Common myeloid progenitor, CD34-positive (primary cell): ENCODE results near the gene MGAM2.
"Not testable (repeated sequence)": the region's sequence is repeated elsewhere in the genome, so short reads cannot be mapped to it uniquely, and the experiment has no call there.

ENCODE experiments used
- CTCF ChIA-PET: fragments of 350-600 bp; sonication (Branson Sonifier 250); formaldehyde crosslinking; loops from one replicate; lab custom pipeline; 2021; ENCODE audit warnings: antibody characterized with exemption; lab: Charles Lee
- POLR2A ChIA-PET: fragments of 350-600 bp; sonication (Branson Sonifier 250); formaldehyde crosslinking; loops from one replicate; lab custom pipeline; 2021; ENCODE audit warnings: antibody characterized with exemption; lab: Charles Lee
- DNase-seq, 3 donors: peaks; one replicate each; pipeline versions ENCODE4 v3.0.0 to v3.0.0-alpha.2; 2013
- H3K27ac ChIP-seq, 2 experiments: 1 replicate in 1 of 2; 2 replicates in 1 of 2; pipeline ENCODE4 v1.7.0; 2013; ENCODE audit warnings: inconsistent platforms in 2 of 2, low read length in 2 of 2, mild to moderate bottlenecking in 2 of 2, low read depth in 1 of 2, moderate library complexity in 1 of 2; ENCODE audit not compliant: severe bottlenecking in 2 of 2, insufficient read depth in 1 of 2, poor library complexity in 1 of 2
- H3K27me3 ChIP-seq, 5 experiments: replicated peaks in 2 of 5; 1 replicate in 3 of 5; 2 replicates in 2 of 5; pipeline versions ENCODE4 v1.6.1 to v1.7.0; 2013; ENCODE audit warnings: low read length in 4 of 5, mild to moderate bottlenecking in 2 of 5, moderate library complexity in 2 of 5, inconsistent platforms in 1 of 5; ENCODE audit not compliant: insufficient read depth in 5 of 5, control insufficient read depth in 4 of 5
- H3K36me3 ChIP-seq, 4 experiments: 1 replicate in 2 of 4; 2 replicates in 2 of 4; pipeline versions ENCODE4 v1.6.1 to v1.7.0; 2013; ENCODE audit warnings: low read length in 3 of 4, control low read depth in 1 of 4, mild to moderate bottlenecking in 1 of 4; ENCODE audit not compliant: control insufficient read depth in 4 of 4, insufficient read depth in 4 of 4
- H3K4me1 ChIP-seq, 4 experiments: 1 replicate in 3 of 4; 2 replicates in 1 of 4; pipeline versions ENCODE4 v1.6.1 to v1.7.1; 2013; ENCODE audit warnings: low read length in 3 of 4, mild to moderate bottlenecking in 3 of 4, control low read depth in 1 of 4, inconsistent platforms in 1 of 4, moderate library complexity in 1 of 4; ENCODE audit not compliant: control insufficient read depth in 4 of 4, insufficient read depth in 4 of 4; ENCODE audit errors: control extremely low read depth in 1 of 4
- H3K4me3 ChIP-seq, 7 experiments: 1 replicate in 4 of 7; 2 replicates in 3 of 7; pipeline versions ENCODE4 v1.5.1 to v1.7.0; 2013; ENCODE audit warnings: mild to moderate bottlenecking in 7 of 7, low read length in 6 of 7, moderate library complexity in 6 of 7, inconsistent platforms in 2 of 7, low read depth in 2 of 7, control low read depth in 1 of 7; ENCODE audit not compliant: insufficient read depth in 4 of 7, control insufficient read depth in 1 of 7; ENCODE audit errors: extremely low read depth in 1 of 7
- H3K9me3 ChIP-seq, 5 experiments: 1 replicate in 4 of 5; 2 replicates in 1 of 5; pipeline versions ENCODE4 v1.6.1 to v1.7.1; 2013; ENCODE audit warnings: low read length in 4 of 5, mild to moderate bottlenecking in 2 of 5, inconsistent platforms in 1 of 5, low read depth in 1 of 5, moderate library complexity in 1 of 5; ENCODE audit not compliant: control insufficient read depth in 4 of 5, insufficient read depth in 2 of 5; ENCODE audit errors: control extremely low read depth in 1 of 5
- WGBS: methylation state at CpG from one replicate; pipeline ENCODE4 v1.1.5; 2013; ENCODE audit not compliant: insufficient coverage; 5-methylcytosine and 5-hydroxymethylcytosine counted together

The MGAM2 gene

GRCh38 chr7:142101794-142102193 is 9.7 kb upstream of the MGAM2 start:
- POLR2A ChIA-PET, H3K36me3 ChIP-seq, H3K9me3 ChIP-seq, H3K27me3 ChIP-seq, CTCF ChIA-PET, H3K4me3 ChIP-seq, DNase-seq, H3K27ac ChIP-seq: not testable (repeated sequence)
- 81% methylated on average over 4 of the region's 6 CpGs for WGBS
- peaks cover 0 to 24% (median 6%) of the 10 kb centered on the region in 4 experiments for H3K4me1 ChIP-seq

- peak overlapping the region in 3 of 7 experiments; percentile 20 to 59 (median 48) for H3K4me3 ChIP-seq
- no peak overlapping the region for H3K27ac ChIP-seq
- no peaks in the 10 kb centered on the region for H3K36me3 ChIP-seq
- no peaks in the 10 kb centered on the region for H3K27me3 ChIP-seq
- ChIA-PET POLR2A (no interaction called here), CTCF (no interaction called here)
- H3K4me1 ChIP-seq, result peaks cover 0 to 19% (median 6%) of the 10 kb centered on the region in 4 experiments
- H3K9me3 ChIP-seq, result no peaks in the 10 kb centered on the region
- 60% methylated on average over 3 of the region's 6 CpGs for WGBS
- peak; percentile 25 to 74 (median 36) for DNase-seq
These were observed 6.7 kb upstream of the MGAM2 start for GRCh38 chr7:142104550-142105527.

GRCh38 chr7:142108728-142109505 is 2.6 kb upstream of the MGAM2 start:
- no peak for DNase-seq
- H3K9me3 ChIP-seq, result no peaks in the 10 kb centered on the region
- no peak overlapping the region for H3K27ac ChIP-seq
- H3K36me3 ChIP-seq, result no peaks in the 10 kb centered on the region
- ChIA-PET CTCF (no interaction called here), POLR2A (no interaction called here)
- WGBS, result 80% methylated on average over 5 of the region's 8 CpGs
- H3K4me3 ChIP-seq, result no peak overlapping the region
- H3K4me1 ChIP-seq, result peaks cover 0 to 19% (median 6%) of the 10 kb centered on the region in 4 experiments
- no peaks in the 10 kb centered on the region for H3K27me3 ChIP-seq

GRCh38 chr7:142110098-142110497 is 1.4 kb upstream of the MGAM2 start:
- no peaks in the 10 kb centered on the region for H3K36me3 ChIP-seq
- DNase-seq, result no peak
- peaks cover 0 to 10% (median under 1%) of the 10 kb centered on the region in 4 experiments for H3K4me1 ChIP-seq
- 96% methylated on average over 4 of the region's 4 CpGs for WGBS
- POLR2A ChIA-PET, result no interaction called here
- no peaks in the 10 kb centered on the region for H3K9me3 ChIP-seq
- no peak overlapping the region for H3K27ac ChIP-seq
- H3K4me3 ChIP-seq, result no peak overlapping the region
- CTCF ChIA-PET, result no interaction called here
- no peaks in the 10 kb centered on the region for H3K27me3 ChIP-seq

- POLR2A ChIA-PET, result no interaction called here
- CTCF ChIA-PET, result interaction anchor here (0.8 kb wide), 1 partner anchor 134 kb away, joined by 3 read pairs; no protein-coding TSS in a partner anchor
- Histone ChIP-seq H3K9me3 (no peaks in the 10 kb centered on the region), H3K27me3 (no peaks in the 10 kb centered on the region), H3K4me1 (peaks cover 0 to 5% (median 0%) of the 10 kb centered on the region in 4 experiments), H3K4me3 (no peak overlapping the region), H3K36me3 (no peaks in the 10 kb centered on the region), H3K27ac (no peak overlapping the region)
- 100% methylated on average over 3 of the region's 3 CpGs for WGBS
- DNase-seq, result no peak
These were observed 880 bp upstream of the MGAM2 start for GRCh38 chr7:142110638-142111037.

- ChIA-PET CTCF (no interaction called here), POLR2A (no interaction called here)
These were observed 568 bp downstream of the MGAM2 start for GRCh38 chr7:142112086-142112485.

More at GRCh38 chr7:142112086-142112485, 568 bp downstream of the MGAM2 start:
- WGBS, result 92% methylated on average over 1 of the region's 1 CpG
- H3K4me3 ChIP-seq, result no peak overlapping the region
- no peaks in the 10 kb centered on the region for H3K9me3 ChIP-seq
- DNase-seq, result no peak
- no peak overlapping the region for H3K27ac ChIP-seq
- no peaks in the 10 kb centered on the region for H3K27me3 ChIP-seq
- no peaks in the 10 kb centered on the region for H3K4me1 ChIP-seq
- H3K36me3 ChIP-seq, result no peaks in the 10 kb centered on the region
